ENCODE results near the gene ACSS1.

ACSS1 gene

GRCh38 chr20:24969186-24970029, 88.5 kb downstream of the ACSS1 start:
- no peak for DNase-seq

- DNase-seq, result no peak
Measured at GRCh38 chr20:24968278-24968800, 89.6 kb downstream of the ACSS1 start.

- DNase-seq, result no peak
Measured at GRCh38 chr20:24966317-24967012, 91.5 kb downstream of the ACSS1 start.

- DNase-seq, result no peak
Measured at GRCh38 chr20:24965065-24965919, 92.6 kb downstream of the ACSS1 start.

- no peak for DNase-seq
Measured at GRCh38 chr20:24964506-24964840, 93.5 kb downstream of the ACSS1 start.

- no peak for DNase-seq
Measured at GRCh38 chr20:24963672-24964505, 94.0 kb downstream of the ACSS1 start.

GRCh38 chr20:24962510-24962909, 95.4 kb downstream of the ACSS1 start:
- no peak for DNase-seq

- DNase-seq, result no peak
Measured at GRCh38 chr20:24962182-24962492, 95.8 kb downstream of the ACSS1 start.

- no peak for DNase-seq
Measured at GRCh38 chr20:24961384-24962181, 96.4 kb downstream of the ACSS1 start.

- DNase-seq, result no peak
Measured at GRCh38 chr20:24960861-24961260, 97.1 kb downstream of the ACSS1 start.

- no peak for DNase-seq
Measured at GRCh38 chr20:24960302-24960801, 97.6 kb downstream of the ACSS1 start.

GRCh38 chr20:24959591-24960301, 98.2 kb downstream of the ACSS1 start:
- no peak for DNase-seq

GRCh38 chr20:24958506-24959385, 99.2 kb downstream of the ACSS1 start:
- no peak for DNase-seq

GRCh38 chr20:24957326-24958016, 100.5 kb downstream of the ACSS1 start:
- no peak for DNase-seq

Data from NCI-H526 treated with DMSO at 0.1 percent for 48 hours (cell line).